DMS79 treated with DMSO at 0.1 percent for 48 hours (cell line): Measurements from ENCODE around the gene F7.
"Not testable (repeated sequence)": the region's sequence is repeated elsewhere in the genome, so short reads cannot be mapped to it uniquely, and the experiment has no call there.

Experiments
- DNase-seq: peaks from one replicate; lab custom pipeline; 2025; lab: John Stamatoyannopoulos, UW

The F7 gene

DNA sequence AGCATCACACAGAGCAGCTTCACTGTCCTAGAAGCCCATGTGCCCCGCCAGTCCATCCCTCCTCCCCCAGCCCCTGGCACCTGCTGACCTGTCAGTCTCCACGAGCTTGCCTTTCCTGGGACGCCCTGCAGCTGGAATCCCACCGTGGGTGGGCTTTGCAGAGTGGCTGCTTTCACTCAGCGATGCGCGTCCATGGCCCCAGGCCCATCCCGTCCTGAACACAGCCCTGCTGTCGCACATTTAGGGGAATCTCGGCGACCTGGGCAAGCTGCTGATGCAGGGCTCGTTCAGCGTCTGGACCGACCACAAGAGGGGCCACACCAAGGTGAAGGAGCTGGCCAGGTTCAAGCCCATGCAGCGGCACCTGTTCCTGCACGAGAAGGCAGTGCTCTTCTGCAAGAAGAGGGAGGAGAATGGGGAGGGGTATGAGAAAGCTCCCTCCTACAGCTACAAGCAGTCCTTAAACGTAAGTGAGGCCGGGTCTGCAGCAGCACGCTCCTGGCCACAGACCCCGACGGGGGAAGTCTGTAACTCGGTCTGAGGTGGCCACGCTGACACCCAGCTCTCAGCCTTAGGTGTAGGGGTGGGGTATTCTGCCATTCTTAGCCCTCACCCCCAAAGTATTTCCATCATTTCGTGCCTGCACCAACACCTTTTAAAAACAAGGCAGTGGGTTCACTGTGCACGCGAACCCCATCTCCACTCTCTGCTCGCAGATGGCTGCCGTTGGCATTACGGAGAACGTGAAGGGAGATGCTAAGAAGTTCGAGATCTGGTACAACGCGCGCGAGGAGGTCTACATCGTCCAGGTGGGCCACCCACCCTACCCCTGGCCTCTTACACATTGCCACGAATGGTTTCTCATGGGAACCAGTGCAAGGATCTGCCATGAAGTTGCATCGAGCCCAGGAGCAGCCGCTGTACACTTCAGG lies 18.3 kb upstream of the F7 start:
- peak; percentile 29 for DNase-seq

DNA sequence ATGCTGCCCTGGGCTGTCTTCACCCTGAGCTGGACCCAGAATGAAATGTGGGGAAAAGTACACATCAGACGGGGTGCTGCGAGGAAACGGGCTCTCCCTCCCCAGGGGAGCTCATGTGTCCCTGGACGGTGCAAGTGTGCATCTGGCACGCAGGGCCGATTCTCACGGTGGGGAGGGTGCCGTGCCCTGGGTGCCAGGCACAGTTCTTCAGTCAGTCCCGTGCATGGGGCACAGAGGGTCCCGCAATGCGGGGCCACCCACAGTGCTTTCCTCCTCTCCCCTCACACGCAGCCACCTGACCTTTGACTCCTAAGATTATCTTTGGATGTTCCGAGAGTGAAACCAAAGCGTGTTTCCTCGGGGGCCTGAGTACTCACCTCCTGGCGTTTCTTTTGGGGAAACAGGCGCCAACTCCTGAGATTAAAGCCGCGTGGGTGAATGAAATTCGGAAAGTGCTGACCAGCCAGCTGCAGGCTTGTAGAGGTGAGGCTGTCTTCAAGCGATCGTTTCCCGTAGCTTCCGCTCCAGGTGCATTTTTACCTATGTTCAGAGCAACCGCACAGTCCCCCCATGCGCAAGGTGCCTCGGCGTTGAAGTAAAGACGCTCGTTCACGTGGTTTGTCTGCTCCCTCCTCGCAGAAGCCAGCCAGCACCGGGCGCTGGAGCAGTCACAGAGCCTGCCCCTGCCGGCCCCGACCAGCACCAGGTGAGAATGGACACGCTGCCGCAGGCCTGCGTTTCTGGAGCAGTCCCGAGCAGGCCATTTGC lies 17.5 kb upstream of the F7 start:
- DNase-seq: no peak

DNA sequence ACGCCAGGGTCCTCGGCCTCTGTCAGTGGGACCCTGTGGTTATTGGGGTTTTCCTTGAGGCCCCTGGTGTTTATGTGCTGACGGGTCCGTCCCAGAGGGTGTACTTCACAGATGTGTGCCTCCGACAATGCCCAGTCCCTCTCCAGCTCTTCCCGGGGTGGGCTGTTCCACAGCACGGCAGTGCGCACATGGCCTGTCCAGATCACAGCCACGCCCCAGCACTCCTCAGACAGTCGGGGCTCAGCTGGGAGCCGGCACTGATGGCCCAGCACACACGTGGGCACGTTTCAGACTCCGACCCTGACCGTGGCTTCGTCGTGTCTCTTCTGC lies 16.9 kb upstream of the F7 start:
- DNase-seq: no peak

DNA sequence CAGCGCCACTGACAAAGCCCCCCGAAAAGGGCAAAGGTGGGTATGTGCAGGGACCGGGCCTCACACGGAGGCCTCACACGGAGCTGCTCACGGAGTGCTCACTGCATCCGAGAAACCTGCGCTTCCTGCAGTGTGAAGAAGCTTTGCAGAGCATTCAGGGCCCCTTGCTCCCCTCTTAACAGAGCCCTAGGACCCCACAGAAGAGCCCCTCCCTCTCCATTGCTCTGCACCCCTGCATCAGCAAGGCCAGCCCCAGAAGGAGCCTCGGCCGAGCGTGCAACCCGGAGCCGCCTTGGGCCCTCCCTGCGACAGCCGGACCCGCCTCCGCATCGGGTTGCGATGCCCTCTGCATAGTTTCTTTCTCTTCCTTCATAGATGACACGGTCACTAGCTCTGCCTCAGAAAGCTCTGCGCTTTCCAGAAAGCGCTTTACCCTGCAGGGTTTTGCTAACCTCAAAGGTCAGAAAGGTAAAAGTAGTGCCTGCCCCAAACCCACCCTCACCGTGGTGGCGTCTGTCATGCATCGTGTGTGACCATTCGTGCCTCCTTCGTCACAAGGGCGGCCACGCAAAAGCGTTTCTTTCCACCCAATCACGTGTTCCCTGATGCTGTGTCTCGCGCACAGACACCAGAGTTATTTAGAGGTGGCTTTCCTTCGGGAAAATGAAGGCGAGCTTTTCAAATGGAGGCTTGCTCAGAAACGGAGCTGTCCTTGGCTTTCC lies 15.7 kb upstream of the F7 start:
- no peak for DNase-seq

DNA sequence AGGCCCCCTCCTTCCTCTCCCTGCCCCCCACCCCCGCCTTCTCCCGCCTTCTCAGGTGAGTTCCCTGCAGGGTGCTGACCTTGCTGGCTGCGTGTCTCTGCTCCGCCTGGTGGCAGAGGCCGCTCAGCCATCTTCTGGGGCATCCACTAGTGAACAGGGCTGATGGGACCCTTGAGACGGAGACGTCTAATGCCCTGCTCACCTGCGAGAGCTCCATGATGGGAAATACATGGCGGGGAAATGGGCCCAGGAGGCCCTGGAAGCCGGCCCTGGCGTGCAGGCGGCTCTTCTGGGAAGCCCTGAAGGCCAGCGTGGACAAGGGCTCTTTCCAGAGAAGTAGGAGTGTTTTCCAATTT lies 15.2 kb upstream of the F7 start:
- no peak for DNase-seq

DNA sequence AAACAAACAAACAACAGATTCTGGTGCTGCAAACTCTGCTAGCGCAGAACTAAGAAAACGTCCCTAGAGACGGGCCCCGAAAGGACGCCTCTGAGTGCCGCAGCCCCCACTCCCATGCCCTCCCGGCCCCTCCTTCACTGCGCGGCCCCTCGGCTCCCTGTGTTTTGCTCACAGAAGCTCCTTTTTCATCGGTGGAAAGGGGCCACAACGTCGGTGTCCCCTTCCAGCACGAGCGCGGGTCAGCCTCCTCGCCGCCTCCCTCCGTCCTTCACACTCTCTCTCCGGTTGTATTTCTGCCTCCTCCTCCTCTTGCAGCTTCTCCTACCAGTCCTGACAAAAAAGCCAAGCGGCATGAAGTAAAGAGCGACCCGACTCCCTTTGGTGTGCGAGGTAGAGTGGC lies 14.8 kb upstream of the F7 start:
- DNase-seq: no peak

DNA sequence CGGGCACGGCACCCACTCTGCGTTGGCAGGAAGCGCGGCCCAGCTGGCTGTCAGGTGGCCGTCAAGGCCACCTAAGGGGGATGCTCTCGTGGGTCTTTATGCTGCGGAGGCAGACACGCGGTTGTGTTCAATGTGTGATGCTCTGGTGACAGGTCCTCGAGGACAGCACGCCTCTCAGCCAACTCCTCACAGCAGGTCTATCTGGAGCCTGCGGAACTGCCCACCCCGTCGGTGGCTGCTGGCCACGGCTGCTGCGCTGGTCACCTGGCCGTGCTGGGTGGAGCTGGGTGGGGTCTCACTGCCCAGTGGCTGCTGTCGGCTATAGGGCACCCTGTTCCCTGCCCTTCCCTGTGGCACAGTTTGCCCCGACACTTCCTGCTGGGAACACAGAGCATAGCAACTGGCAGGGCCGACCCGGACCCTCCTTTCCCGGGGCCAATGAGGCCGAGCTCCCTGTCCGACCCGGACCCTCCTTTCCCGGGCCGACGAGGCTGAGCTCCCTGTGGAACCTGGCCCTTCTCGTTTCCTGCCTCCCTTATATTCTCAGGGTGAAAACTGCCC lies 14.3 kb upstream of the F7 start:
- no peak for DNase-seq

DNA sequence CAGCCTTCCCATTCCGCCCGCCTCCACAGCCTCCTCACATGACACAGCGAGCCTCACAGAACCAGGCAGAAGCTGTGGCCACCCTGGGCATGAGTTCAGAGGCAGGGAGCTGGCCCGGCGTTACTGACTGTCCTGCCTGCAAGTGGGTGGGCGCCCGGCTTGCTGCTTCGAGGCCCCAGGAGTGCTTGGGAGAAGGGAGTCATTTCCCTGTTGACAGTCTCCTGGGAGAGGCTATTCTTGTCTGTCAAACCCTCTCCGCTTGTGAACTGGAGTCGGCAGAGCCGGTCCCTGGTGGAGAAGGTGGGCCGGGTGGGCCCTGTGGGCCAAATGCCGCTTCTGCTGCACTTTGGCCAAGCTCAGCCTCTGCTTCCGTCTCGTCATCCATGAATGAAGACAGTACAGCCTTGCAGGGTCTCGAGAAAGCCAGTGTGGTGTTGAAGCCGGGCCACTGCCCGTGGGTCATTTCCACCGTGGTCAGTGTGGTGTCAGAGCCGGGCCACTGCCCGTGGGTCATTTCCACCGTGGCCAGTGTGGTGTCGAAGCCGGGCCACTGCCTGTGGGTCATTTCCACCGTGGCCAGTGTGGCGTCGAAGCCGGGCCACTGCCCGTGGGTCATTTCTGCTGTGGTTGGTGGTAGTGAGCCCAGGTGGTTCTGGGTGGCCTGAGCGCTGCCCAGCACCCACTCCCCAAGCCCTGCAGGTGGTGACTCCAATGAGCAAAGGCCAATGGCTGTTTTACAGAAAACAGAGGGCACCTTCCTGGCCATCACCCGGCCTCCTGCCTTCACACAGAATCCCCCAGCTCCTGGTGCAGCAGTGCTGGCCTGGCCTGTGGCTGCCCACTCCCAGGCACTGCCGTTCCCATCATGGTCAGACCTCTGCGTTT lies 13.5 kb upstream of the F7 start:
- DNase-seq: no peak

DNA sequence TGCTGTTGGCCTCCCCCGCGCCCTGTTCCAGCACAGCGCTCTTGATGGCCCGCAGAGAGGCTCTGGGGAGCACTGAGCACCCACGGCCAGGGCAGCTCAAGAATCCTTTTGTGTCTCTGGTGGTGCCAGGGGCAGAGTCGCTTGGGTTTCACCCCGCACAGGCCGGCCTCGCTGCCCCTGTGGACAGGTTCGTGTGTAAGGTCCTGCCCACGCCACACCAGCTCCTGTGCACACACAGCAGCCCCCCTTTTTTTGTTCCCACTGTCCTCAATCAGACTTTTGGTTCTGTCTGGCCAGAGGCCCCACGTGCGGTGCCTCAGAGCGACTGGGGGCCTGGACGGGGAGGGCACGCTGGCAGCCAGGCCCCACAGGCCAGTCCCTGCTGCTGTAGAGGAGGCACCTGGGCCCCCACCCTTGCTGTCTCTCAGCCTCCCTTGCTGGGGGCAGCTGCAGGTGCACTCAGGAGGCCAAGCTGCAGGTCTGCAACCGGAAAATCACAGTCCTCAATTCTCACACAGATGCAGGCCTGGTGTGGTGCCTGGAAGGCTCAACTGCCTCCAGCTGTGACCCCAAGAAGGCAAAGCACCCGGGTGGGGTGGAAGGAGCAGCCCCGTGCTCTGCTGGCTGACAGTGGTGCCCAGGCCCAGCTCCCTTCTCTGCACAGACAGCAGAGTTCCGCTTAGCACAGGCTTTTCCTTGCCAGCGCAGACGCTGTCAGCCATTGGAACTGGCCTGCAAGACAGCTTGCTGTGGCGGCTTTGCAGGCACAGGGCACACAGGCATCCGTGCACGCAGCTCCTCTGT lies 12.6 kb upstream of the F7 start:
- DNase-seq: no peak

DNA sequence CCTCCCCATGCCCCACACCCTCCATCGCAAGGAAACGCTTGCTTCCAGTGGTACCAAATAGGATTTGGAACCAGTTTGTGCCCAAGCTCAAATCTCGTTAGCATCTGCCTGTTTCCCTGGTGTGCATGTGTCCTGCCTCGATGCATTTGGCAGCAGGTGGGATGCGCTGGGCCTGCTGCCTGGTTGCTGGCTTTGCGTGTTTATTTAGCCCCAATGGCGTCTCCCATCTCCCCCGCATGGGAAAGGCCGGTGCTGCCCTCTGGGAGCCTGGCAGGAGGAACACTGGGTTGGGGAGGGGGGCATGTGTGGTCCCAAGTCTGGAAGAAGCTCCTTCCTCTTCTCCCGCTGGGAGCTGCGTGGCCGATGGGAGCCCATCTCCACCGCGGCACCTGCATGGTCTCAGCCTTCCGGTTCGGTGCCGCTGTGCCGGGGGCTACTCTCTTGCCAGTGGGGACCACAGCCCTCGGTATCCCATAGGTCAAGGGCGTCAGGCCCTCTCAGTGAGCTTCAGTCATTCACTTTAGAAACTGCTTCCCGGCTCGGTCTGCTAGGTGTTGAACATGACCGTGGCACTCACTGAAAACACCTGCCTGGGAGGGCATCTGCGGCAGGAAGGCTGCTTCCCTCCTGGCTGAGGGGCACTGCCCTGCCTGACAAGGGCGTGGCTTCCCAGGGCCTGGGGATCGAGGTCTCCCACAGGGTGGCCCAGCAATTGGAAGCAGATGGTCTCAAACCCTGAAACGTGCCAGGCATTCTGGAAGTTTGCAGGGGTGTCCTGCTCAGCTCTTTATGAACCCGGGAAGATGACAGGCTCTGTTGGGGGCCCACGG lies 11.8 kb upstream of the F7 start:
- DNase-seq: no peak

DNA sequence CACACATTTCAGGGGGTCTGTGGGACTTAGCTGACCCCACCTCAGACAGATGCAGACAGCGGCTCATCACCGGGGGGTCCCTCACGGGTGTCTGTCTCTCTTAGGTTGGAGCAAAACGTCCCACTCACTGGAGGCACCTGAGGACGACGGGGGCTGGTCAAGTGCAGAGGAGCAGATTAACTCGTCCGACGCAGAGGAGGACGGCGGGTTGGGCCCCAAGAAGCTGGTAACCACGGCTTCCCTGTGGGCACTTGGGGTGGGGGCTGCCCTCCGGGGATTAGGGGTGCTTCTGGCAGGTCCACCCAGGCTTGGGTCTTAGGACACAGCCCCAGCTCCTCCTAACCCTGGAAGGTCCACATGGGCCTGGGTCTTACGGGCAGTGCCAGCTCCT lies 11.2 kb upstream of the F7 start:
- DNase-seq: no peak

DNA sequence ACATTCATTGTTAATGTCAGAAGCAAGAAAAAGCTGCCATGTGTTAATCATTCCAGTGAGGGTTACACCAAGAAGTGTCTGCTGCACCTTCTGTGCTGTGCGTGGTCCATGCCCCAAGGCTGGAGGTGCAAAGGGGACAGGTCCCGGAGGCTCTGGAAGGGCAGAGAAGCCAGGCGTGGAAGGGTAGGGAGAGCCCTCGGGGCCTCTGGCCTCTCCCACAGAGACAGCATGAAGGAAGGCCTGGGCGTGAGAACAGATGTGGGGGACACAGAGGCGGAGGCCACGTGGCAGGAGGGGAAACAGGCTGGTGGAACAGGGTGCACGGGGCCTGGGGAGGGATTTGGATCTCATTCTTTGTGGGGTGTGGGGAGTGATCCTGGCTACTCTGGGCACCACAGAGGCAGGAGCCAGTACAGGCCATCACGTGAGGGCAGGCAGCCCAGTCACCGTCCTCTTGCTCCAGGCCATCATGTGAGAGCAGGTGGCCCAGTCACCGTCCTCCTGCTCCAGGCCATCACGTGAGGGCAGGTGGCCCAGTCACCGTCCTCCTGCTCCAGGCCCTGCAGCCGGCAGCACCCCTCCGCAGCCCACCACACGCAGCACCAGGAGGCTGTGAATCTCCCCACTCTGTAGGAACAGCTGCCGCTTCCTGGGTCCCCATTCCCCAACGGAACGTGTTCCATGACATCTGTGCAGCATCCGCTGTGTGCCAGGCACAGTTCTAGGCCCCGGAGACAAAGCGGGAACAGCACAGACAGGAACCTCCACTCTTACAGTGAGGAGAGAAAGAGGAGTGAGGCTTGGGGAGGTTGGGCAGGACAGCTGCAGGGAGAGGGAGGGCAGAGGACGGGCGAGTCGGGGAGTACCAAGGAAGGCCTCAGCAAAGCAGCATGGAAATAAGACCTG lies 10.2 kb upstream of the F7 start:
- DNase-seq: no peak

DNA sequence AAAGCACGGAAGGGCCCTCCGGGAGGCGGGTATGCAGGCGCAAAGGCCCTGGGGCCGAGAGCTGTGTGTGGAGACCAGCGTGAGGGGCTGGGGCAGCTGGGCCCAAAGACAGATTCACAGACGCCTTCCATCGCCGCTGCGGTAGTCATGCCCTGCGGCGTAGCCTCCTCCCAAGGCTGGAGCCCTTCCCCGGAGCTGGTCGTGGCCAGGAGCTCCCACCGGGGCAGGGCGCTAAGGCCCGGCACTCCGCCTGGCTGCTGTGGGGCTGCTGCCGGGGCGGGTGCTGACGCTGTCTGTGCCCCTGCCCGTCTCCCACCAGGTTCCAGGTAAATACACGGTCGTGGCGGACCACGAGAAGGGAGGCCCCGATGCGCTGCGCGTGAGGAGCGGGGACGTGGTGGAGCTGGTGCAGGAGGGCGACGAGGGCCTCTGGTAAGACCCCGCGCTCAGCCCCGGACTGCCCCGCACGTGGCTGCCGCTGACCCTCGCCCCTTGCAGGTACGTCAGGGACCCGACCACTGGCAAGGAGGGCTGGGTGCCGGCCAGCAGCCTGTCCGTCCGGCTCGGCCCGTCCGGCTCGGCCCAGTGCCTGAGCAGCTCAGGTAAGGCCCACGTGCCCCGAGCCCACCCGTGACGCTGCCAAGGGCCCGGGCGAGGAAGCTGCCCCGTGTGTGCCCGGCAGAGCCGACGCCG lies 9.4 kb upstream of the F7 start:
- no peak for DNase-seq

DNA sequence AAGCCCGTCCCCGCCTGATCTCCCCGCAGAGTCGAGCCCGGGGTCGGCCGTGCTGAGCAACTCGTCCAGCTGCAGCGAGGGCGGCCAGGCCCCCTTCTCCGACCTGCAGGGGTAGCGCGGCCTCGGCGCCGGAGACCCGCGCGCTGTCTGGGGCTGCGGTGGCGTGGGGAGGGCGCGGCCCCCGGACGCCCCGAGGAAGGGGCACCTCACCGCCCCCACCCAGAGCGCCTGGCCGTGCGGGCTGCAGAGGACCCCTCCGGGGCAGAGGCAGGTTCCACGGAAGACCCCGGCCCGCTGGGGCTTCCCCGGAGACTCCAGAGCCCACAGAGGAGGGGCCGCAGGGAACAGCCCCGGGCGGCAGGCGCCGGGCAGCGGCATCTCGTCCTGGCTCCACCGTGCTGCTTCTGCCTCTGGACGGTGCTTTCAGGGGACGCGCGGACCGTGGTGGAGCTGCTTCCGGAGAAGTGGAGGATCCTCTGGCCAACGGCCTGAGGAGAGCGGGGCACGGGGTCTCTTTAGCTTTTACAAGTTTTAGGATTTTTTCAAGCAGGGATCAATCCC lies 8.8 kb upstream of the F7 start:
- DNase-seq: no peak

DNA sequence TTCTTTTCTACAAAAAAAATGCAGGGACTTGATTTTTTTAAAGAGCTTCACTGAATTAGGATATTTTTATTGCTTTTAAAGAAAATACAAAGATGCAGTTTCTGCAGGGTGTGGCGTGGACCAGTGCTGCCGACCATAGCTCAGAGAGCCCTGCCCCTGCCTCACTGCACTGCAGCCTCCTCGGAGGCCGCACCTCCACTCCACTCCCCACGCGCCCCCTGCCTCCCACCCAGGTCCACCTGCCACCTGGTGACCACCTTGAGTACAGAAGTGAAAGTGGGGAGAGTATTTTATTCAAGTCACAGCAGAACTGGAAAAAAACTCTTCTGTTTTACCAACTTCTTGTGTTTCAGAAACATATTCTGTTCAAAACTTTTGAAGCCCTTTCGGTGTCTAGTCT lies 7.9 kb upstream of the F7 start:
- DNase-seq: no peak

DNA sequence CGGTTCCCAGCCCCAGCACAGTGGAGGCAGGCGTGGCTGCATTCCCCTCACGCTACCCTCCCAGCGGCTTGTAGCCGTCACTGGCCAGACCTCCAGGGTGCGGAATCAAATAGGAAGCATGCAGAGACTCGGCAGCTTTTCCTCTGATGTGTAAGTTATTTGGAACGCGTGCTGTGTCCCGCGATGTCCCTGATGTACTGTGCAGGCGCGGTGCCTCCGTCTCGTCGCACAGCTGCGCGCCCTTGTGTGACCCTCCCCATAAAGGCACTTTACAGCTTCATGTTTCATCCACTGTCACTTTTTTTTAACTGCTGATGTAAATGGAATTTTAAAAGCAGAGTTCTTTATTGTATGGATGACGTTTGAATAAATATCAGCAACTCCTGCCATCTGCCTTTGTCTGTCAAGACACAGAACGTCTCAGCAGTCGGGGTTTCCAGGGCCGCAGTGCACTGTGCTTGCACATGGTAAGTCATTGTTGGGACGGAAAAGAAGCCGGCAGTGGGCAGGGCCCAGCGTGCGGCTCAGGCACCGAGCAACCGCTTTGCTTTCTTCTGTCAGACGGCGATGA lies 7.3 kb upstream of the F7 start:
- no peak for DNase-seq

DNA sequence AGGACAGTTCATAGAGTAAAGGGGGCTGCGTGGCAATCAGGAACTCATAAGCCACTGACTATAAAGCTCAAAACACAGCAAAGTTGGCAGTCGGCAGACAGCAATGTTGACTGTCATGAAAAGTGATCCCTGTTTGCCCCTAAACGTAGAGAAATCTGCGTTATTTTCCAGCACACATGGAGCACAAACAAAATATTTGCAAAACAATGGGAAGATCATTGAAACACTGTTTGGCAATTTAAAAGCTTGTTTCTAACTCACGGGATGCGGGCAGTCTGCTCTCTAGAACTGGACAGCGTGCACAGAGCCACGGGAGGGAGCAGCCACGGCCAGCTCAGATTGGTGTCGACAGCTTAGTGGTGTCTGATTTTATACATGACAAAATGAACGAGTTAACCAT lies 6.4 kb upstream of the F7 start:
- no peak for DNase-seq

DNA sequence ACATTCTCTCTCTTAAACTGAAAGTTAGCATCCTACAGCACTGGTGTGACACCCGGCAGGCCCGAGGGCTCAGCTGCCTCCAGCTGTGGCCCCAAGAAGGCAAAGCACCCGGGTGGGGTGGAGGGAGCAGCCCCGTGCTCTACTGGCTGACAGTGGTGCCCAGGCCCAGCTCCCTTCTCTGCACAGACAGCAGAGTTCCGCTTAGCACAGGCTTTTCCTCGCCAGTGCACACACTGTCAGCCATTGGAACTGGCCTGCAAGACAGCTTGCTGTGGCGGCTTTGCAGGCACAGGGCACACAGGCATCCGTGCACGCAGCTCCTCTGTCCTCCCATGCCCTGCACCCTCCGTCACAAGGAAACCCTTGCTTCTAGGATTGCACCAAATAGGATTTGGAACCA lies 3.3 kb upstream of the F7 start:
- not testable (repeated sequence) for DNase-seq
